HUES64 (cell line): ENCODE results near the gene TEDC2.
A peak's percentile ranks its signal among the peaks of the same experiment; 100 is the strongest.
"Not testable (repeated sequence)": the region's sequence is repeated elsewhere in the genome, so short reads cannot be mapped to it uniquely, and the experiment has no call there.

Source experiments
- H3K27ac ChIP-seq: 2 replicates; pipeline ENCODE4 v1.7.0; 2013; ENCODE audit warnings: low read depth, low read length, inconsistent platforms
- H3K27me3 ChIP-seq: 2 replicates; pipeline ENCODE4 v1.6.1; 2013; ENCODE audit warnings: mild to moderate bottlenecking, low read length; ENCODE audit not compliant: insufficient read depth
- H3K36me3 ChIP-seq: 2 replicates; pipeline ENCODE4 v1.6.1; 2013; ENCODE audit warnings: mild to moderate bottlenecking, low read length; ENCODE audit not compliant: insufficient read depth
- H3K4me1 ChIP-seq: 2 replicates; pipeline ENCODE4 v1.6.1; 2013; ENCODE audit warnings: mild to moderate bottlenecking, low read length, moderate library complexity; ENCODE audit not compliant: insufficient read depth
- H3K4me3 ChIP-seq: 2 replicates; pipeline ENCODE4 v1.5.1; 2013; ENCODE audit warnings: mild to moderate bottlenecking, low read length, moderate library complexity
- H3K9ac ChIP-seq: 2 replicates; pipeline ENCODE4 v1.6.1; 2013; ENCODE audit warnings: mild to moderate bottlenecking, low read depth, low read length
- H3K9me3 ChIP-seq: 2 replicates; pipeline ENCODE4 v1.6.1; 2013; ENCODE audit warnings: low read depth, low read length; ENCODE audit not compliant: insufficient read depth
- WGBS: fragments of 150-250, 120-280 bp; methylation state at CpG from one replicate; pipeline ENCODE4 v1.1.7; 2013; ENCODE audit warnings: missing lambda C conversion rate; 5-methylcytosine and 5-hydroxymethylcytosine counted together

The TEDC2 gene

GRCh38 chr16:2428051-2428783, 31.7 kb upstream of the TEDC2 start:
- Histone ChIP-seq H3K27ac (peak overlapping the region; percentile 74; the same call in 1 of the 2 replicates), H3K9me3 (no peaks in the 10 kb centered on the region), H3K4me1 (0 out of 2 replicates have a peak, but pooled peaks cover 5% of the 10 kb centered on the region), H3K4me3 (peak overlapping the region; percentile 77), H3K9ac (peak overlapping the region; percentile 88), H3K27me3 (no peaks in the 10 kb centered on the region), H3K36me3 (peaks cover 26% of the 10 kb centered on the region)
- WGBS = 30% methylated on average over 28 of the region's 28 CpGs

GRCh38 chr16:2428784-2429033, 31.2 kb upstream of the TEDC2 start:
- no peaks in the 10 kb centered on the region for H3K27me3 ChIP-seq
- H3K36me3 ChIP-seq = peaks cover 31% of the 10 kb centered on the region
- no peaks in the 10 kb centered on the region for H3K9me3 ChIP-seq
- H3K4me3 ChIP-seq = peak overlapping the region; percentile 77
- H3K27ac ChIP-seq = peak overlapping the region; percentile 74
- WGBS = under 1% methylated on average over 24 of the region's 24 CpGs
- 0 out of 2 replicates have a peak, but pooled peaks cover 5% of the 10 kb centered on the region for H3K4me1 ChIP-seq
- H3K9ac ChIP-seq = peak overlapping the region; percentile 88

DNA sequence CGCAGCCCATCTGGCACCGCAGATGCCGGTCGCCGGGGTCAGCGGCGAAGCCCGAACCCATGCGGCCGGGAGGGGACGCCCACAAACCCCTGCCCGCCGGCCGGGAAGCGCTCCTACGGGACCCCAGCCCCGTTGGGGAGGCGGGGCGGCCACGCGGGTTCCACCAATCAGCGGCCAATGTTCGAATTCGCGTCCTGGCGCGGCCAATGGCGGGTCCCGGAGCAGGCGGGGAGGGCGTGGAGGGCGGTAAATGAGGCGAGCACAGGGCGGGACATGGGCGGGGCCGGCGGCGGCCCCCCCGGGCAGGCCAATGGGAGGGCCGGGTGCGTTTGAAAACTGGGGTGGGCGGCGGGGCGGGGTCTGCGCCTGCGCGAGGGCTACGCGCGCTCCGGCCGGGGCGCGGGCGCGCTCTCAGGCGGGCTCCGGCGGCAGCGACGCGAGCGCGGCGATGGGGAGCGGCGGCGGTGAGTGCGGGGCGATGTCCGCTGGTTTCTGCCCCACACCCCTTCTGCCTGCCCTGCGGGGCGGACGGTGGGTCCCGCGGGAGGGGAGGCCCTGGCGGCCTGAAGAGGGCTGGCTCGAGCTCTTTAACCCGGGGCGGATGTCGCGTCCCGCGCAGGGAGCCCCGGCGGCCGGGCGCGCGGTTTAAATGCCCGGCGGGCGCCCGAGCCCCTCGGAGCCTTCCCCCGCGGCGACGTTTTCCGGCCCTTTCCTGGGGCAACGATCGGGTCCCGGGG, 30.7 kb upstream of the TEDC2 start, which contains the start of gene CCNF:
TSS of gene CCNF (plus strand) at position 414 of the 737 bp plus-strand sequence. CDS start at position 449, 35 bp downstream.
- H3K9ac ChIP-seq = peak within 1 kb of the TSS; percentile 88
- H3K36me3 ChIP-seq = peaks cover 36% of the 10 kb centered on the region
- H3K9me3 ChIP-seq = no peaks in the 10 kb centered on the region
- H3K4me1 ChIP-seq = 0 out of 2 replicates have a peak, but pooled peaks cover 5% of the 10 kb centered on the region
- peak within 1 kb of the TSS; percentile 74 for H3K27ac ChIP-seq
- H3K27me3 ChIP-seq = no peaks in the 10 kb centered on the region
- under 1% methylated on average over 103 of the region's 103 CpGs for WGBS
- peak within 1 kb of the TSS; percentile 88 for H3K4me3 ChIP-seq

DNA sequence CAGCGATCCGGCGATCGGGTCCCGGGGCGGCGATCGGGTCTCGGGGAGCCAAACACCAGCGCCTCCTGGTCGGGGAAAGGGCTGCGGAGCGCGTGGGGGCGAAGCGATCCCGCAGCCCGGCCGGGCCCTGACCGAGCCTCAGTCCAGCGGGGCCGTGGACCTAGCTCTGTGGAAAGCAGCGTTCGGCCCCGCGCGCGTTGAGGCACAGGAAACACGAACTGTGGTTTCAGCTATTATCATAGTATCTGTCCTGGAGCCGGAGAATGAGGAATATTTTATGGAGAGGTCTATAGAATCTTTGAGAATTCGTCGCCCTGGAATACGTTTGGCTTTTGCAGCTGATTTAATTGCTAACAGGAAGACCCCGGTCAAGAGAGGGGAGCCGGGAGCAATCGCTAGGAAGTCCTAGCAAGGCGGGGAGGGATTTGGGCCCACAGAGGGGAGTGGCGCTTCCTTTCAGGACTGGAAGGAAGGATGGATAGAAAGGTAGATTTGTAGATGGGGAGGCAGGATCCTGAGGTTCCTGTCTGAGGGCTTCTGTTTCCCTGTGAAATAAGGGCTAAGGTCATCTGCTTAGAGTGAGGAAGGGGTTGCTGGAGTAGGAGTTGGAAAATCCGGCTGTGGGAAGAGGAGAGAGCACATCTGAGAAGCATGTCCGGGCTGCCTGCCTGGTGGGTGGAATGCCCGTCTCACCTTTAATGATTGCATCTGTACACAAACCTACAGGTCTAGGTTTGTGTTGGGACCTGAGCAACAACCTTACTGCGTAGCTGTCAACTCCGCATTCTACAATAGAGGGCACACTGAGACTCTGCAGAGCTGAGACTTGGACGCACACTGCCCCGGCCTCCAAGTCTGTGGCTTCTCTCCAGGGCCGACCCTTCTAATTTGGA, 29.9 kb upstream of the TEDC2 start:
- Histone ChIP-seq H3K36me3 (peaks cover 41% of the 10 kb centered on the region), H3K9me3 (no peaks in the 10 kb centered on the region), H3K4me3 (peak overlapping the region; percentile 88), H3K9ac (peak overlapping the region; percentile 86), H3K27ac (no peak overlapping the region), H3K27me3 (no peaks in the 10 kb centered on the region), H3K4me1 (0 out of 2 replicates have a peak, but pooled peaks cover 5% of the 10 kb centered on the region)
- 8% methylated on average over 46 of the region's 46 CpGs for WGBS

- no peak overlapping the region for H3K27ac ChIP-seq
- H3K27me3 ChIP-seq = no peaks in the 10 kb centered on the region
- no peaks in the 10 kb centered on the region for H3K9me3 ChIP-seq
- peaks cover 61% of the 10 kb centered on the region for H3K36me3 ChIP-seq
- H3K4me1 ChIP-seq = 0 out of 2 replicates have a peak, but pooled peaks cover 5% of the 10 kb centered on the region
- 95% methylated on average over 6 of the region's 6 CpGs for WGBS
- H3K4me3 ChIP-seq = no peak overlapping the region
- H3K9ac ChIP-seq = no peak overlapping the region
Measured at GRCh38 chr16:2432286-2432685, 27.6 kb upstream of the TEDC2 start.

DNA sequence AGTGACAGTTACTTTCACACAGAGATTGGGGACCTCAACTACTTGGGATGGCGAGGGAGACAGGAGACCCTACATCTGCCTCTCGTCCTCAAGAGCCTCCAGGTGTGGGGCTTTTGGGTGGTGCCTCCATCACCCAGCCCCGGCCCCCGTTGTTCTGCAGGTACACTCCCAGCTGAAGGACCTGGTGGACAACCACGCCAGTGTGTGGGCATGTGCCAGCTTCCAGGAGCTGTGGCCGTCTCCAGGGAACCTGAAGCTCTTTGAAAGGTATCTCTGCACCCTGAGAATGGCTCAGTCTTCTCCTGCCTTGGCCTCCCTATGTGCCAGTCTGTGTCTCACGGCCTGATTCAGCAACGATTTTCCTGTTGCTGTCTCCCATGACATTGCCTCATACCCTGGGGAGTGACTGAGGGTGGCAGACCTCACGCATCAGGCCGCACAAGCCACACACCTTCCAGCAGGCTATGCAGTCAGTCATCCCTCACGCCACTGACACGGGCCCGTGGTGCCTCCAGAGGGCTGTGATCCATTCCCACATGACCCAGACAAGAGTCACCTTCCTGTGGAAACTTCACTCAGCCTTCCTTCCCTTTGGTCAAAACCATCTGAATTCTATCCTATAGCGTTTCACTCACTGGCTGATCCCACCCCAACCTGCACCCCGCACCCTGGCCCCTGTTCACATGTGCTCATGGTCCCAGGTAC, 27.0 kb upstream of the TEDC2 start:
- no peaks in the 10 kb centered on the region for H3K9me3 ChIP-seq
- H3K9ac ChIP-seq = no peak overlapping the region
- H3K27me3 ChIP-seq = no peaks in the 10 kb centered on the region
- H3K36me3 ChIP-seq = peaks cover 68% of the 10 kb centered on the region
- 0 out of 2 replicates have a peak, but pooled peaks cover 5% of the 10 kb centered on the region for H3K4me1 ChIP-seq
- 96% methylated on average over 15 of the region's 15 CpGs for WGBS
- H3K27ac ChIP-seq = no peak overlapping the region
- H3K4me3 ChIP-seq = no peak overlapping the region

GRCh38 chr16:2435236-2435635, 24.7 kb upstream of the TEDC2 start:
- H3K27ac ChIP-seq, H3K27me3 ChIP-seq, H3K9ac ChIP-seq, H3K4me1 ChIP-seq, H3K4me3 ChIP-seq, H3K9me3 ChIP-seq: not testable (repeated sequence)
- H3K36me3 ChIP-seq = peaks cover 91% of the 10 kb centered on the region
- WGBS = 83% methylated on average over 4 of the region's 4 CpGs

DNA sequence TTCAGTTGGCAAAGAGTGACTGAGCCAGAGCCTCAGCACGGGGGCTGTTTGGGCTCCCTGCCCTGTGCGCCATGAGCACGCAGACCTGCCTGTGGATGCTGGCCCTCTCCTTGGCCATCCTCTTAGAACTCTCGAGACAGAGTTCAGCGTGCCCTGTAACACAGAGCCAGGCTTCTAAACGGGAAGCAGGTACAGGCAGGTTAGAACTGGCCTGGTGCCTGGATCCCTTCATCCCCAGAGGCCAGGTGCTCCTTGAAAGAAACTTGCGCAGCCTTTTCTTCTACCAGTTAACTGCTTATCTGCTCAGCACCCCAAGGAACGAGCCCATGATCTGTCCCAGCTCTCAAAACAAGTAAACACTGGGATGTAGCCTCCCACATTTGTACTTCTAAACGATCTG, 23.8 kb upstream of the TEDC2 start:
- 96% methylated on average over 9 of the region's 9 CpGs for WGBS
- H3K27ac ChIP-seq = no peak overlapping the region
- no peak overlapping the region for H3K4me3 ChIP-seq
- no peak overlapping the region for H3K9ac ChIP-seq
- no peaks in the 10 kb centered on the region for H3K27me3 ChIP-seq
- no peaks in the 10 kb centered on the region for H3K9me3 ChIP-seq
- peaks cover 91% of the 10 kb centered on the region for H3K36me3 ChIP-seq
- H3K4me1 ChIP-seq = no peaks in the 10 kb centered on the region

- Histone ChIP-seq H3K9me3 (no peaks in the 10 kb centered on the region), H3K27ac (no peak overlapping the region), H3K4me1 (no peaks in the 10 kb centered on the region), H3K4me3 (no peak overlapping the region), H3K27me3 (no peaks in the 10 kb centered on the region), H3K36me3 (peaks cover 85% of the 10 kb centered on the region), H3K9ac (no peak overlapping the region)
- WGBS = 96% methylated on average over 24 of the region's 24 CpGs
Measured at GRCh38 chr16:2437032-2437790, 22.7 kb upstream of the TEDC2 start.

DNA sequence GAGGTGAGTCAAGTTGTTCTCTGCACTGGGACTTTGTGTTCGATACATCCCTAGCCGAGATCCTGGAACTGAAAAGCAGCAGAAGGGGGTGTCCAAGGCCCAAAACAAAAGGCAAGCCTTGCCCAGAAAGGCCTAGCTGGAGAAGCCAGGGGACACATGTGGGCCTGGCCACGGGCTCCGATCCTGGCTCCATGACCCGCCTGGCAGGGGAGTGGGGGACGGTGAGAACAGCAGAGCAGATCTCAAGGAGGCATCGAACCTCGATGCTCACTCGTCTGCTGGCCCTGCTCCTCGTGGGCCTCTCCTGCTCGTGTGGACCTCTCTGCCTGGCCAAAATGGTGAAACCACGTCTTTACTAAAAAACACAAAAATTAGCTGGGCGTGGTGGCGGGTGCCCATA, 21.8 kb upstream of the TEDC2 start:
- Histone ChIP-seq H3K27ac (no peak overlapping the region), H3K9ac (no peak overlapping the region), H3K27me3 (no peaks in the 10 kb centered on the region), H3K36me3 (peaks cover 77% of the 10 kb centered on the region), H3K9me3 (no peaks in the 10 kb centered on the region), H3K4me3 (no peak overlapping the region), H3K4me1 (no peaks in the 10 kb centered on the region)
- WGBS = 96% methylated on average over 14 of the region's 14 CpGs
